A673 (cell line): ENCODE measurements around the gene ARFIP1. TPM values are rescaled to one million over a fixed set of nuclear protein-coding genes. Genes with fewer than 3 reads are reported as not detected.
"Not testable (repeated sequence)": the region's sequence is repeated elsewhere in the genome, so short reads cannot be mapped to it uniquely, and the experiment has no call there.

ENCODE experiments used
- BruUV-seq: library from RNA; stranded (reverse); fragments of 400-500 nt; replicated peaks from 2 replicates; lab custom pipeline; 2021; lab: Mats Ljungman, UMichigan
- CTCF ChIA-PET: fragments of 300-600 bp; sonication (Branson Sonifier 250); formaldehyde crosslinking; loops from one replicate; lab custom pipeline; 2022; ENCODE audit warnings: antibody characterized with exemption; lab: Charles Lee
- POLR2A ChIA-PET: fragments of 300-600 bp; sonication (Branson Sonifier 250); formaldehyde crosslinking; loops from one replicate; lab custom pipeline; 2022; ENCODE audit warnings: antibody characterized with exemption; ENCODE audit not compliant: low non-redundant PET; lab: Charles Lee
- DNase-seq: peaks from one replicate; pipeline ENCODE4 v3.0.0-alpha.2; 2015; ENCODE audit warnings: low spot score
- H3K27ac ChIP-seq: fragments of 200-600 bp; sonication (generic); 2 replicates; pipeline ENCODE4 v1.5.1; 2016; ENCODE audit warnings: mixed run types, low read depth, mild to moderate bottlenecking, mixed read lengths, antibody characterized with exemption, low read length; ENCODE audit not compliant: poor library complexity, severe bottlenecking
- H3K27me3 ChIP-seq: fragments of 200-600 bp; sonication (generic); replicated peaks from 2 replicates; pipeline ENCODE4 v1.6.1; 2017; ENCODE audit warnings: mixed run types, low read depth, mild to moderate bottlenecking, mixed read lengths, antibody characterized with exemption, low read length; ENCODE audit not compliant: insufficient read depth, poor library complexity
- H3K36me3 ChIP-seq: fragments of 200-600 bp; sonication (generic); 2 replicates; pipeline ENCODE4 v1.6.1; 2016; ENCODE audit warnings: mixed run types, mild to moderate bottlenecking, mixed read lengths, antibody characterized with exemption, low read length; ENCODE audit not compliant: insufficient read depth, poor library complexity, severe bottlenecking
- H3K4me1 ChIP-seq: fragments of 200-600 bp; sonication (generic); 2 replicates; pipeline ENCODE4 v1.6.1; 2017; ENCODE audit warnings: mixed run types, mild to moderate bottlenecking, mixed read lengths, antibody characterized with exemption, low read length; ENCODE audit not compliant: insufficient read depth, poor library complexity, severe bottlenecking
- H3K4me3 ChIP-seq: fragments of 200-600 bp; sonication (generic); 2 replicates; pipeline ENCODE4 v1.5.1; 2016; ENCODE audit warnings: low read depth, mixed run types, mild to moderate bottlenecking, mixed read lengths, low read length; ENCODE audit not compliant: poor library complexity, severe bottlenecking
- H3K9me3 ChIP-seq: fragments of 200-600 bp; sonication (generic); 2 replicates; pipeline ENCODE4 v1.6.1; 2016; ENCODE audit warnings: mixed run types, low read depth, mild to moderate bottlenecking, mixed read lengths, antibody characterized with exemption, low read length; ENCODE audit not compliant: poor library complexity, severe bottlenecking
- CTCF ChIP-seq: fragments of 300-800, 200-600 bp; sonication (generic); conservative IDR thresholded peaks from 2 replicates; pipeline ENCODE4 v1.5.1; 2017; ENCODE audit warnings: low read depth, mild to moderate bottlenecking, antibody characterized with exemption, low read length, moderate library complexity, mixed read lengths
- EZH2 ChIP-seq: fragments of 200-600 bp; sonication (generic); IDR thresholded peaks from 2 replicates; pipeline ENCODE4 v1.6.1; 2017; ENCODE audit warnings: borderline replicate concordance, low read depth, mild to moderate bottlenecking, mixed read lengths, antibody characterized with exemption, low read length; ENCODE audit not compliant: poor library complexity, severe bottlenecking
- intact Hi-C: fragments of 100-400 bp; cut with micrococcal nuclease; formaldehyde crosslinking; loops from one replicate; pipeline ENCODE4 v1.10.0; 2022; ENCODE audit not compliant: unreplicated experiment
- total RNA-seq: library from RNA; stranded (reverse); gene quantifications from 2 replicates; pipeline ENCODE4 v1.2.3, GENCODE V29; 2021

Gene ARFIP1
- total RNA-seq, 1 experiment from 2014 or later, result 30.4 TPM

GRCh38 chr4:152853293-152853692 lies 73.5 kb downstream of the ARFIP1 start:
- H3K4me3 ChIP-seq, result no peak overlapping the region
- POLR2A ChIA-PET, result no interaction called here
- H3K36me3 ChIP-seq, result no peaks in the 10 kb centered on the region
- H3K27me3 ChIP-seq, result no peaks in the 10 kb centered on the region
- DNase-seq, result no peak
- BruUV-seq, result no TSS peak
- H3K9me3 ChIP-seq, result peaks cover 11% of the 10 kb centered on the region
- no peak for TF ChIP-seq EZH2
- no peak for TF ChIP-seq CTCF
- no peaks in the 10 kb centered on the region for H3K4me1 ChIP-seq
- intact Hi-C loops, result no loop called here
- CTCF ChIA-PET, result no interaction called here
- no peak overlapping the region for H3K27ac ChIP-seq

GRCh38 chr4:152854016-152854415 lies 74.3 kb downstream of the ARFIP1 start:
- peaks cover 11% of the 10 kb centered on the region for H3K9me3 ChIP-seq
- DNase-seq, H3K27me3 ChIP-seq, intact Hi-C loops, POLR2A ChIA-PET, BruUV-seq, H3K27ac ChIP-seq, H3K4me3 ChIP-seq, H3K36me3 ChIP-seq, CTCF ChIA-PET, H3K4me1 ChIP-seq: not testable (repeated sequence)

- ChIA-PET CTCF (interaction anchor here (0.9 kb wide), 1 partner anchor 271 kb away, joined by 3 read pairs; no protein-coding TSS in a partner anchor), POLR2A (no interaction called here)
- H3K9me3 ChIP-seq, result peaks cover 11% of the 10 kb centered on the region
- DNase-seq, result no peak
- BruUV-seq, result no TSS peak
- TF ChIP-seq EZH2, result no peak
- TF ChIP-seq CTCF, result no peak
- H3K4me3 ChIP-seq, result no peak overlapping the region
- intact Hi-C loops, result no loop called here
- no peaks in the 10 kb centered on the region for H3K27me3 ChIP-seq
- H3K36me3 ChIP-seq, result no peaks in the 10 kb centered on the region
- H3K27ac ChIP-seq, result no peak overlapping the region
- peaks cover 3% of the 10 kb centered on the region for H3K4me1 ChIP-seq
Observed at GRCh38 chr4:152856960-152857359, 77.2 kb downstream of the ARFIP1 start.

- TF ChIP-seq EZH2, result no peak
Observed at GRCh38 chr4:152858934-152859333, 79.2 kb downstream of the ARFIP1 start.

More at GRCh38 chr4:152858934-152859333, 79.2 kb downstream of the ARFIP1 start:
- no peak overlapping the region for H3K4me3 ChIP-seq
- POLR2A ChIA-PET, result no interaction called here
- H3K9me3 ChIP-seq, result no peaks in the 10 kb centered on the region
- intact Hi-C loops, result no loop called here
- DNase-seq, result no peak
- H3K27me3 ChIP-seq, result no peaks in the 10 kb centered on the region
- no TSS peak for BruUV-seq
- H3K4me1 ChIP-seq, result peaks cover 6% of the 10 kb centered on the region
- no peaks in the 10 kb centered on the region for H3K36me3 ChIP-seq
- CTCF ChIA-PET, result no interaction called here
- no peak overlapping the region for H3K27ac ChIP-seq
